Chondrocyte (in vitro differentiated cells): ENCODE measurements around the gene HEXA. TPM values are rescaled to one million over a fixed set of nuclear protein-coding genes. Genes with fewer than 3 reads are reported as not detected.

Experiments used
- DNase-seq: peaks from one replicate; pipeline ENCODE4 v3.0.0; 2021; ENCODE audit warnings: mixed read lengths, low spot score
- H3K27ac Mint-ChIP-seq: one replicate; pipeline ENCODE4 v1.8.0; 2021; ENCODE audit warnings: mild to moderate bottlenecking, moderate library complexity, mixed read lengths; ENCODE audit not compliant: unreplicated experiment
- H3K27me3 Mint-ChIP-seq: 2 replicates; pipeline ENCODE4 v1.8.0; 2021; ENCODE audit warnings: low read depth, mixed read lengths
- H3K36me3 Mint-ChIP-seq: 2 replicates; pipeline ENCODE4 v1.8.0; 2021; ENCODE audit warnings: low read depth, mixed read lengths
- H3K4me1 Mint-ChIP-seq: 2 replicates; pipeline ENCODE4 v1.8.0; 2021; ENCODE audit warnings: low read depth, mild to moderate bottlenecking, mixed read lengths
- H3K4me3 Mint-ChIP-seq: one replicate; pipeline ENCODE4 v1.8.0; 2021; ENCODE audit warnings: mild to moderate bottlenecking, moderate library complexity, mixed read lengths; ENCODE audit not compliant: unreplicated experiment
- H3K9me3 Mint-ChIP-seq: 2 replicates; pipeline ENCODE4 v1.8.0; 2021; ENCODE audit warnings: low read depth, mixed read lengths
- CTCF ChIP-seq: fragments of 200-600 bp; sonication (generic); IDR thresholded peaks from 2 replicates; pipeline ENCODE4 v1.5.0; 2021; ENCODE audit warnings: antibody characterized with exemption, mild to moderate bottlenecking, moderate library complexity
- total RNA-seq: library from RNA; stranded (reverse); gene quantifications from 3 replicates; pipeline ENCODE4 v1.2.1, GENCODE V29; 2021

The HEXA gene
- total RNA-seq, 1 donor from 2014 or later = 194 TPM

DNA sequence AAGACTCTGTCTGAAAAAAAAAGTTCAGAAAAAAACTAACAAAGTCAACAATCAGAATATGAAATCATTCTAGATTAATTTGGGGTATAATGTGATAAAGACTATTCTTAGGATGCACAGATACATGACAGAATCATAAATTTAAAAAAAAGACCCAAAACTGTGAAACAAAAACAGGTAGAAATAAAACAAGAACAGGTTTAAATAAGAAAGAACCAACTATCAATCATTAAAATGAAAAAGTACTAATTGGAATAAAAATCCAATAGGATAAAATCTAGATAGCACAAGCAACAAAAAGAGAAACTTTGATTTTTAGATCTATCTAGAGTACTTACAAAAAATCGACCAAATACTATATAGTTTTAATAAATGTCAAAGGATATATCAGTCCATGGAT is 35.7 kb upstream of the HEXA start:
- Mint-ChIP-seq H3K9me3 (peaks cover 6% of the 10 kb centered on the region), H3K4me3 (no peak overlapping the region), H3K27ac (no peak overlapping the region), H3K36me3 (no peaks in the 10 kb centered on the region), H3K27me3 (peaks cover 41% of the 10 kb centered on the region), H3K4me1 (no peaks in the 10 kb centered on the region)
- TF ChIP-seq CTCF = no peak
- DNase-seq = no peak

GRCh38 chr15:72411111-72411510 is 35.3 kb upstream of the HEXA start:
- Mint-ChIP-seq H3K27me3 (peaks cover 43% of the 10 kb centered on the region), H3K27ac (no peak overlapping the region), H3K9me3 (peaks cover 6% of the 10 kb centered on the region), H3K36me3 (no peaks in the 10 kb centered on the region), H3K4me3 (no peak overlapping the region), H3K4me1 (no peaks in the 10 kb centered on the region)
- no peak for TF ChIP-seq CTCF
- no peak for DNase-seq

GRCh38 chr15:72406936-72407335 is 31.1 kb upstream of the HEXA start:
- no peak overlapping the region for H3K27ac Mint-ChIP-seq
- no peak overlapping the region for H3K4me3 Mint-ChIP-seq
- peaks cover 68% of the 10 kb centered on the region for H3K27me3 Mint-ChIP-seq
- no peaks in the 10 kb centered on the region for H3K36me3 Mint-ChIP-seq
- TF ChIP-seq CTCF = no peak
- no peaks in the 10 kb centered on the region for H3K4me1 Mint-ChIP-seq
- DNase-seq = no peak
- H3K9me3 Mint-ChIP-seq = no peaks in the 10 kb centered on the region

DNA sequence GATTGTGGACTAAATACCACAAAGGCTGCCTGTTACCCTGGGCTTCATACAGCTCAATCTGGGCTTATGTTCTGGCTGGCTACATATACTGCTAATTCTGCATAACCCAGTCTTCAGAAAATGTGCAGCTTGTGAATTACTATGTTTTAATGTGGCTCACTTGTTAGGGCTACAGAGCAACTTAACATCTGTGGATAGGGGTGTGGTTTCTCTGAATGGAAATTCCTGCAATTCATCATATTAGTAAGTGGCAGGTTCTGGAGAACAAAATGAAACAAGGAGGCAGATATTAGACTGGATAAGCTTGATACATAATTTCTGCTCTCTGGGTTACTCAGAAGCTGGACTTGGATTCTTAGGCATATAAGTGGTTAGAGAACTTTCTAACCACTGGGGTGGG is 29.0 kb upstream of the HEXA start:
- H3K9me3 Mint-ChIP-seq = no peaks in the 10 kb centered on the region
- H3K27ac Mint-ChIP-seq = no peak overlapping the region
- H3K4me1 Mint-ChIP-seq = no peaks in the 10 kb centered on the region
- H3K4me3 Mint-ChIP-seq = no peak overlapping the region
- H3K27me3 Mint-ChIP-seq = peaks cover 70% of the 10 kb centered on the region
- no peak for TF ChIP-seq CTCF
- DNase-seq = no peak
- H3K36me3 Mint-ChIP-seq = no peaks in the 10 kb centered on the region

- Mint-ChIP-seq H3K27me3 (peaks cover 69% of the 10 kb centered on the region), H3K36me3 (no peaks in the 10 kb centered on the region), H3K9me3 (no peaks in the 10 kb centered on the region), H3K4me1 (no peaks in the 10 kb centered on the region), H3K4me3 (no peak overlapping the region), H3K27ac (no peak overlapping the region)
- no peak for TF ChIP-seq CTCF
- no peak for DNase-seq
Measured at GRCh38 chr15:72404356-72404755, 28.5 kb upstream of the HEXA start.
